Fibroblast of skin of right biceps (primary cell): Measurements from ENCODE around the gene IL16.
"Not testable (repeated sequence)": the region's sequence is repeated elsewhere in the genome, so short reads cannot be mapped to it uniquely, and the experiment has no call there.

Experiments
- DNase-seq: peaks from one replicate; pipeline ENCODE4 v3.0.0-alpha.2; 2013

The IL16 gene

DNA sequence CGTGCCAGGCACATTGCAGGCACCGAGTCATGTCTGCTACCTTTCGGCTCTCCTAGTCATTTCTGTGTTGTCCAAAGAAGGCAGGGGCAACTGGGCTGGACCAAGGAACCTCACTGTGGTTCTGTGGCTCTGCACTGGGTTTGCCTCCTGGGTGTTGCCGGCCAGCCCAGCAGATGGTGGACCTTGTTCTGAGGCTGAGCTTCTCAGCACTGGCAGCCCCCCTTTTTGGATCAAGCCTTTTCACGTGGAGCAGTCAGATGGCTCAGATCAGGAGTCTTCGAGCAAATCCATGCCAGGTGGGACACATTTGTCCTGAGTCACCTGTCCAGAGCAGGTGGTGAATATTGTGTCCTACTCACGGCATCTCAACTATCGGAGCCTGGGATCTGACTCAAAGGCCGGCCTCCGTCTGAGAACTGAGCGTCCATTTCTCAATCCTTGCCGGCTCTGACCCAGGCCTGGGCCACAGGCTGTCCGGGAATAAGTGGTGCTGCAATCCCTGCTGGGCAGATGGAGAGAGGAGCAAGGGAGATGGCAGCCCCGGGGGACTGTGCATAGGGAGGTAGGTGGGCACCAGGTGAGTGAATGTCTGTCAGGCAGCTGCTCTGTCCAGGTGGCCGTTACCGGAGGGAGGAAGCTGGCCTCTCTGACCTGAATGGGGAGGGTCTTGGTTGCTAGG, at the start of gene IL16:
Gene IL16, plus strand, starts transcription at position 304 of the 679 bp plus-strand sequence. CDS start 28,521 bp downstream, outside the sequence.
- no peak for DNase-seq

DNA sequence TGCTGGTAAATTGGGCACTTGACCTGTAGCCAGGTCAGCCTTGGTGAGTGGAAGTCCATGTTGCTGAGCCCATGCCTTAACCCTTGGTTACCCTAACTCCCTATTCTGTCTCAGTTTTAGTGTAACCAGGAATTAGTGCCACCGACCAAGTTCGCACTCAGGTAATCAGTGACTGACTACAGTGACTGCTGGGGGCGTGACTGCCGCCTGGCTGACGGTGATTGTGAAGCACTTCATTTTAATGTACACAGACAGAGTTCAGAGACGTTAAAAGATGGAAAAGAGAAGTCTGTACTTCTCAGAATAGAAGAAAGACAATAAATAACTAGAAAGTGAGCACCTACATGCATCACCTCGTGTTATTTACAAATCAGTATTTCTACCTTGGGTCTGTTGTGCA, 45.3 kb upstream of the IL16 start:
- no peak for DNase-seq

DNA sequence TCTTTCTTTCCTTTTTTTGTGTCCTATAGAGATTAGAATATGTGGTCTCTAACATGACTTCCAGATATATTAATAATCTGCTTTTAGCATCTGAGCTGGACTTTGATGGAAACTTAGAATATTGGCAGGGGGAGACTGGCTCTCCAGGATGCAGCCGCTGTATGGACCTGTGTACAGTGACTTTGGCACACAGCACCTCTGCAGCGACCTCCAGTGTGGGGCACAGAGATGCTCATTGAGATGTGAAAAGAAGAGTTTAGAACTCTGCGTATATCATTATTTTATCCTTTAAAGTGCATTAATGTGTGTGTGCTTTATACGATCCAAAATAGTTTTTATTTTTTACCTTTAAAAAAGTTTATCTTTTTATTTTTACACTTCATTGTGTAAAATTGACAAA, 44.3 kb upstream of the IL16 start:
- DNase-seq = no peak

DNA sequence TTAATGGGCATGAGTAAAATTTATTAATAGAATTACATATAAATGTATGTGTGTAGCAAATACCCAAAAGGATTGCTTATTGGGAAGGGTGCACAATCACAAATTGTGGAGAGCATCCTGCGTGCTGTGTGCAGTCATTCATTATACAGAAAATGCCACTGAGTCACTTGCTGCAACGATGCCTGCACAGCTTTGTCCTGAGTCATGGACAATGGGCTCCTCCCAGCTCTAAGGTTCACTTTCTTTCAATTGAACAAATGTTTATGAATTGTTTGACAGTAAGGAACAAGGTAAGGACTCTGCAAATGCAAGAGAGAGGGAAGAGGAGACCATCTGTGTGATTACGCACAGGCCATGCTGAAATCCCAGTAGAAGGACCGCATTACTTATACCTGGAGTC, 43.9 kb upstream of the IL16 start:
- peak; percentile 48 for DNase-seq

DNA sequence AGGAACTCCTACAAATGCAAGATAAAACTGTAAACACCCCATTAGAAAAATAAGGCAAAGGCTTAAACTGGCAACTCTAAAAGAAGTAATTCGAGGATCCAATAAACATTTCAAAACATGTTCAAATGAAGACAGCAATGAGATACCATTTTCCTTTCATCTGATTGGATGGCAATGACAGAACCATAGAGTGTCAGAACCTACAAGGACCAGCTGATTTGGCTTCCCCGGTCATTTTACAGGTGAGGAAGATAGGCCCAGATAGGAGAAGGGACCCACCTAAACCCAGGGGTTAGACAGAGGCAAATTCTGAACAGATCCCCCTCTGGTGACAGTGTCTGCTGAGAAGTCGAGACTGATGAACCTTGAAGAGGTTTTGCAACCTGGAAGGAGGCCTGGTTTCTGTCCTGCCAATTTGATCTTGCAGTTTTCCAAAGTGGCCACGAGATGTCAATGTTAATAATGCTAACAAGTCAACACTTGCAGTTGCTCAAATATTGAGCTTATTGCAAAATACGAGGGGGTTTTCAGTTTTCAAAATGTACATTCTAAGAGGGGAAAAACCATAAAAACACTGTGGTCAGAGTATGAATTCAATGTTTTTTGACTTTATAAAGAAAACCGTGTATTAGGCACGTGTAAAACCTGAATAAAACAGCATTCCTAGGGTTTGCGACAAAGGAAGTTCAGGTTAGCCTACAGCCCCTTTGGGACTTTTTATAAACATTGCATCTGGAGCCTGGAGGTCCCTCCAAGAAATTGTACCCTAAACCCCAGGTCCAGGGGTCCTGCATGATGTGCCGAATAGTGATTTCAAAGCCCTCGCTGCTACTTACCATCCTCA, 41.1 kb upstream of the IL16 start:
- peak; percentile 66 for DNase-seq

DNA sequence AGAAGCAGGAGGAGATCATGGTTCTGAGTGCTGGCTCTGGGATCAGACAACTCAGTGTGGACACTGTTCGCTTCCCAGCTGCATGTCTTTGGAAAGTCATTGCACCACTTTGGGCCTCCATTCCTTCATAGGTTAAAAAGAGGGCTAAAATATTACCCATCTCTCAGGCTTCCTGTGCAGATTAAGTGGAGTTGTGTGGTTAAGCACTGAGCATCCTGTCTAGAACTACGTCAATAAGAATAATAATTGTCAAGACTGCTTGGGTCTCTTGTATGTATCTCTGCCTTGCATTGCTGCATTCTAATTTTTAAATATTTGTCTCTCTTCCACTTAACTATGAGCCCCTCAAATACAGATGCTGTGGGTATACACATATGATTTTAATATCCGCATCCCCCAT, 40.4 kb upstream of the IL16 start:
- DNase-seq = no peak

DNA sequence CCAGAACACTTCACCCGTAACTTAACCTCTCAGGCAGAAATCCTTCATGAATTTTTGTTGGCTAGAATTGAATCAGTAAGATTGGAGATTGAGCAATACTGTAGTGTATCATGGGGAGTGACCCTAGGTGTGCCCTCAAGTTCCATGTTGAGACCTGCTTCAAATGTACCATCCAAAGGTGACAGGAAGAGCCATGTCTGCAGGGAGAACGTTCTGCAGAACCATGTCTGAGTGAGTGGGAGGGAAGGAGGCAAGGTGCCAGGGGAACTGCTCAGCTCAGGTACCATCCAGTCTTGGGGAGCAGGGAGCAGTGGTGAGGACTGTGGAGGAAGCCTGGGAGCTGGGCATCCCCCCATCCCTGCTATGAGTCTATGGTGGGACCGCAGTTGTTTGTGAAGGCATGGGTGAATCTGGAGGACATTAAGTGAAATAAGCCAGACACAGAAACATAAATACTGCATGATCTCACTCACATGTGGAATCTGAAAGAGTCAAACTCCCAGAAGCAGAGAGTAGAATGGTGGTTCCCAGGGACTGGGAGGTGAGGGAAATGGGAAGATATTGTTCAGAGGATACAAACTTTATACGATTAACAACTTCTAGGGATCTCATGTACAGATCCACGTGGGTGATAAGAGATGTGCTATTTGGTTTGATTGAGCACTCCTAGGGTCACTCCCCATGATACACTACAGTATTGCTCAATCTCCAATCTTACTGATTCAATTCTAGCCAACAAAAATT, 39.3 kb upstream of the IL16 start:
- DNase-seq = peak; percentile 37

DNA sequence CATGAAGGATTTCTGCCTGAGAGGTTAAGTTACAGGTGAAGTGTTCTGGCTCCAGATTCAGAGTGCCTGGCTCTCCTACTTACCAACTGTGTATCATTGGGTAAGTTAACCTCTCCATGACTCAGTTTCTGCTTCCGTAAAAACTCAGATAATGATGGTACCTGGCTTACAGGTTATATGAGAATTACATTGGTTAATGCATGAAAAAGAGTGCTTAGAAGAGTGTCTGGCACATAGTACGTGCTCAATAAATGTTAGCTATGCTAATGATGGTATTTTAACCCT, 38.8 kb upstream of the IL16 start:
- DNase-seq = no peak

DNA sequence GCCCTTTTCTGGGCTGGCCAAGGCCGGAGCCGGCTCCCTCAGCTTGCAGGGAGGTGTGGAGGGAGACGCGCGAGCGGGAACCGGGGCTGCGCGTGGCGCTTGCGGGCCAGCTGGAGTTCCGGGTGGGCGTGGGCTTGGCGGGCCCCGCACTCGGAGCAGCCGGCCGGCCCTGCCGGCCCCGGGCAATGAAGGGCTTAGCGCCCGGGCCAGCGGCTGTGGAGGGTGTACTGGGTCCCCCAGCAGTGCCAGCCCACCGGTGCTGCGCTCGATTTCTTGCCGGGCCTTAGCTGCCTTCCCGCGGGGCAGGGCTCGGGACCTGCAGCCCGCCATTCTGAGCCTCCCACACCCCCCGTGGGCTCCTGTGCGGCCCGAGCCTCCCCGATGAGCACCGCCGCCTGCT, 38.1 kb upstream of the IL16 start:
- not testable (repeated sequence) for DNase-seq

DNA sequence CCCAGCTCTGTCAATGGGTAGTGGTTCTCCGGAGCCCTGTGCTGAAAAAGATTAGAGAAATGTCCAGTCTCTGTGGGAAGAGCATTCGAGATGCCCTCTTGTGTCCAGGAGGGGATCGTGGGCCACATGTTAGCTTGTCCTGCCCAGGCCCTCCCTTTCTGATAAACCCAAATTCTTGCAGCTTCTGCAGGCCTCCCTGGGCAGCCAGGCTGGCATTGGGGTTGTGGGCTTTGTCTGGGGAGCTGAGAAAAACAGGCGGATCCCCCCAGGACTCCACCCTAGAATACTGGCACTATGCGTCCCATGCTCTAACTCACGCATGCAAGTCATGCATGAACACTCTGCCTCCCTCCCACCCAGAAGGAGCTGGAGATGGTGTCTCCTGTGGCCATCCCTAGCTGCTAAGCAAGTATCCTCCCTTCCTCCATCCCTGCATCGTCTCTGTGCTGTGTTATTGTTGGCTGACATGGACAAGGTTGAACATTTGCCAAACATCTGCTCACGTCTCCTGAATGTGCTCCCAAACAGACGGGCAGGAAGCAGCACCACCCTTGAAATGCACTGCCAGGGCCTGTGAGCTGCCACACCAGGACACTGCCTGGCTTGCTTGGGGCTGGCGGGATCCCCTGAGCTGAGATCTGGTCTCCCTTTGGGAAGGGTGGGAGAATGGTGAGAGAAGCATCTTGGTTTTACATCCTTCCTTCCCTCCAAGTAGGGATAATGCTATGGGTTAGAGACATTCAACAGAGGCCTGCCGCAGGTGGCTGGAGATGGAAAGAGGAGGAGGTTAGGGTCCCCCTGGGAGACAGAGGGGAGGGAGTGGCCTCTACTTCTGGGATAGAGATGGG, 36.1 kb upstream of the IL16 start:
- DNase-seq = peak; percentile 89

DNA sequence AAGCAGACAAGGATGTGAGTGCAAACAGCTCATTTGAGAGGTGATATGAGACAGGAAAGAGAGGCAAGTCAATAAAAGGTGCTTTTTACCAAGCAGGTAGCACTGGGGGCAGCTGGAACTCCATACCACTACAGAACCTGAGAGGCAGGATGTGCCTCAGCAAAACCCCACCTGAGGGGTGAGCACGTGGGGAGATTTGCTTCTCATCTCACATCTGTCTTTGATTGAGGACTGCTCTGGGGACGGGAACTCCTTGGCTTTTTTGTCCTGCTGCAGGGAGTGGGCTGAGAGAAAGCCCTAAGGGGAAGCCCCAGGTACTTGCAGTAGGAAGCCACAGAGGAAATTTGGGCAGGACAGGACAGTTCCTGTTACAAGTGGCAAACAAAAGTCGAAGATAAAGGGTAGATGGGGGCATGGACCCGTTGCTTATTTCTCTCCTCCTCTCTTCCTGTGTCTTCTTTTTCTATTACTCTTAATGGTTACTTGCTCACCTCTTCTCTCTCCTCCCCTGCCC, 35.5 kb upstream of the IL16 start:
- DNase-seq = no peak

DNA sequence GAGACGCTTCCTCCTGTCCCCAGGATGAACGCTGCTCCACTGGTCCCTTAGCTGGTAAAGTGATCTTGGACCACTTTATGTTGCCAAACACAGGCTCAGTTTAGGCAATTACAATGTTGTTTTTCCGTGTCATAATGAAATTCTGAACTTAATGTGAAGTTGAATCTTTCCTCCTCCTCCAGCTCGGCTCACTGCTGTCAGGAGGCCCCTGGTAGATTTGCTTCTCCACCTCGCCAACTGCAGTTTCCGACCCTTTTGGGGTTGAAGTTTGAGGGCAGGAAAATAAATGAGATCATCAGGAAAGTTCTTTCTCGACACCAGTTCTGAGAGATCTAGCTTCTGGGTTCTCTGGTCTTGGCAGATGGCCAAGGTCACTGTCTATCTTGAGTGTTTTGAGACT, 34.8 kb upstream of the IL16 start:
- no peak for DNase-seq

DNA sequence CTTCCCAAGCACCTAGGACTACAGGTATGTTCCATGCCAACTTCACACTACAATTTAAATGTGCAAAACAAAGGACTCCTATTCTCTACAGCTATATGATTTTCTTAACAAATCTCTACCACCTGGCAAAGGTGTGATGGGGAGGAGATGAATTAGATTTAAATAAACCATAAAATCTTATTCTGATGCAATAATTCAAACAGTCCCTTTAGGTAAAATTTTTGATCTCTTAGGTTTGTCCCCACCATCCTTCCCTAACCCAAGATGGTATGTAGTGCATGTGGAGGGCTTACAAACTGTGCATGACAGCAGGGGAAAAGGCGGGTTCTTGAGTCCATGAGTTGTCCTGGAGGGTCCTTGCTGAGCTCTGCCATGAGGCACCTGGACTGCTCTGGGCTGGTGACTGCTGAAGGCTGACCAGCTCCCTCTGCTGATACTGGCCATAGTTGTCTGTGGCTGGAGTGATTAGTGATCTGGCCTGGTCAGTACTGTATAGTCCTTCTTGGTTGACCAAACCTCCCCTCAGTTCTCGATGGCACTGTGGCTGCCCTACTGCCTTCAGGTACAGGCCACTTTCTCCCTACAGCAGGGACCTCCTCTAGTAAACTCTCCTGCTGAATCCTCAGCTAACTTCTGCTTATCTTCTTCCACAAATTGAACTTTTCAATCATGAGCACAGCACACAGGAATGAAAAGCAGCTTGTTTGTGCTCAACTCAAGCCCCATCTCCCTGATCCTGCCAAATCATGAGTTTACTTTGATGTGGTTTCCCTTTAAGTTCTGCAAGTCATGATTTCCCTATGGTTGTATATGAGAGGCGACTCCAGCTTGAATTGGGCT, 32.5 kb upstream of the IL16 start:
- DNase-seq = peak; percentile 90

DNA sequence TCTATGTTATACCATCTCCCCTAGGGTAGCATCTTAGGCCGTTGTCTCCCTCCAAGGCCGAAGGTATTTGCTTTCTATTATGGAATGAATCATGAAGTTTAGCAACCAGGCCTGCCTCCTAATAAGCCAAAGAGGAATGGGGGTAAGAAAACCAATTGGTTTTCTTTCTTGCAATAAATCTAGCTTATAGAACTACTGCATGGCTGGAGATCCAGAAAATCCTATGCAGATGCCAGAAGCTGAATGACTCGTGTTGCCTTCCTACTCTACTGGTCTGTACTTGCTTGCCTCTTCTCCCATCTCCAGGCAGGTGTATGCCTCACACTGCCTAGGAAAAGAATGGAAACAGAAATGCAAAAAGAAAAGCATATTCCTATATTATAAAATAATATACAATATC, 31.1 kb upstream of the IL16 start:
- peak; percentile 52 for DNase-seq

DNA sequence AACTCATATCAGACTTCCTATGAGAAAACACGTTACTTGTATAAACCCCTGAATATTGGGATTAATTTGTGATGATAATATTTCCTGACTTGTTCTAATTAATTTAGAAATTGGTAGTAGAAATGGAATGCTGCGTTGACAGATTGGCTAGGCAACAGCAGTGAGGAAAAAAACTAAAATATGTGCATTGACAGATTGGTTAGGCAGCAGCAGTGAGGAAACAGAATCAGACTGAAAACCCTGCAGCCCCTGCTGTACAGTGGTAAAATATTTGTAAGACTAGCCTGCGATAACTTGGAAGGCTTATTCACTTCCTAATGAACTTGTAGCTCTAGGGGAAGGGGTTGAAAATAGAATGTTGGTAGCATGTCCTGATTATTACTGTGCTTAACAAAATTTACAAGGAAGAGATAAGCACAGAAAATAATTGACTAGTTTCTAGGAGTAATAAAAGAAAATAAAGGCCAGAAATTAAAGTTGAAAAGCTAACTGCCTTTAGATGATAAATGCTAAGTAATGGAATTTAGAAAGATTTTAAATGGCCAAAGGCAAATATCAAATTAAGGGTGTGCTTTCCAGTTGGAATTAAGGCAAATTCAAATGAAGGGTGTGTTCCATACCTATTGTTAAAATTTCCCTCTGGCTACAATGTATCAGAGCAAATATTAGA, 29.9 kb upstream of the IL16 start:
- DNase-seq = peak; percentile 51

DNA sequence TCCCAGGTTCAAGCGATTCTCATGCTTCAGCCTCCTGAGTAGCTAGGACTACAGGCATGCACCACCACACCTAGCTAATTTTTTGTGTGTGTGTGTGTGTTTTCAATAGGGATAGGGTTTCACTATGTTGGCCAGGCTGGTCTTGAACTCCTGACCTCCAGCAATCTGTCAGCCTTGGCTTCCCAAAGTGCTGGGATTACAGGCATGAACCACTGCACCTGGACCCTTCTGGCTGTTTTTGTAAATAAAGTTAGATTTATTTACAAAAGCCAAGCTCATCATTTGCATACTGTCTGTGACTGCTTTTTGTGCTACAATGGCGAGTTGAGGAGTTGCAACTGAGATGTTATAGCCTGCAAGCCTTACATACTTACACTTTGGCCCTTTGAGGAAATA, 28.6 kb upstream of the IL16 start:
- DNase-seq = no peak

DNA sequence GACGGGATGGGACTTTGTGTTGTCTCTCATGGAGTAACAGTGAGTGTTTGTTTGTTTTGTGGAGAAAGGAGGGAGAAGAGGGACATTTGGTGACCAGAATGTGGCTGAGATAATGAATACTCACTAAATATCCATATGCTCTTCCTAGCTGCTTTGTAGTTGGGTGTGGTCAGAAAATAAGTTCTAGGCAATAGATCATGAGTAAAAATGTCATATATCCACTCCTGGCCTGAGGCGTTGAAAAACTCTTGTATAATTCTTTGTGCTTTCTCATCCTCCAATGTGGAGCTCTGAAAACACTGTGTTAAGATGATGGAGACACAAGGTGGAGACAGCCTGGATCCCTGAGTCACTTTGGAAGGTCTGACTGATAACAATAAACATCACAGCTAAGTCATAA, 28.0 kb upstream of the IL16 start:
- no peak for DNase-seq

DNA sequence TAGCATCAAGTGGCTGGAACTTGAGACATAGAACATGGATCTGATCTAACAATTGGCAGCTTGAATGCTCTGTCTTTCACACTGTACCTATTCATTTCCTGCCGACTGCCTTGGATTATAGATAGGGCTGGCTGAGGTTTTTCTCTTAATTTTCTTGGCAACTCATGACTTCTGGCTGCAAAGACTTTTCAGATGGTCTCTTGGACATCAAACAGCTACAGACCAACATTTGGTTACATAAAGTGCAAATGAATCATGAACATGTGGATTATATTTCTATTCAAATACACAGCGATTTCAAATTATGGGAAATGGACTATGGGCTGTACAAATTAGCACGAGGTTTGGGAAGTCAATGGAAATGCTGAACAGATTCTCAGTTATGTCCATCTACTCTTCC, 26.2 kb upstream of the IL16 start:
- peak; percentile 18 for DNase-seq

DNA sequence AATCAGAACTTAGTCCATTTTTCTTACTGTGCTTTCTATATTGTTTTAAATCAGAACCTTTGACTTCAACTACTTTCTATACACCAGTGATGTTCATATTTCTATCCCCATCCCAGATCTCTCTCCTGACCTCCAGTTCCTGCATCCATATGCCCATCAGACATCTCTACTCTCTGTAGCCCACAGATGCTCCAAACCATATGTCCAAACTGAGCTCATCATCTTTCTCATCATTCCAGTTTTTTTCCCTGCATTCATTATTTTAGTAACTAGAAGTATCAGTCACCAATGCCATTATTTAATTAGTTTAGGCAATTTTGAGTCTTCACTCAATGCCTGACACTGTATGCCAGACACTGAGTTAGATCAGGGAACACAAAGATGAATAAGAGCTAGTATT, 25.4 kb upstream of the IL16 start:
- DNase-seq = no peak

DNA sequence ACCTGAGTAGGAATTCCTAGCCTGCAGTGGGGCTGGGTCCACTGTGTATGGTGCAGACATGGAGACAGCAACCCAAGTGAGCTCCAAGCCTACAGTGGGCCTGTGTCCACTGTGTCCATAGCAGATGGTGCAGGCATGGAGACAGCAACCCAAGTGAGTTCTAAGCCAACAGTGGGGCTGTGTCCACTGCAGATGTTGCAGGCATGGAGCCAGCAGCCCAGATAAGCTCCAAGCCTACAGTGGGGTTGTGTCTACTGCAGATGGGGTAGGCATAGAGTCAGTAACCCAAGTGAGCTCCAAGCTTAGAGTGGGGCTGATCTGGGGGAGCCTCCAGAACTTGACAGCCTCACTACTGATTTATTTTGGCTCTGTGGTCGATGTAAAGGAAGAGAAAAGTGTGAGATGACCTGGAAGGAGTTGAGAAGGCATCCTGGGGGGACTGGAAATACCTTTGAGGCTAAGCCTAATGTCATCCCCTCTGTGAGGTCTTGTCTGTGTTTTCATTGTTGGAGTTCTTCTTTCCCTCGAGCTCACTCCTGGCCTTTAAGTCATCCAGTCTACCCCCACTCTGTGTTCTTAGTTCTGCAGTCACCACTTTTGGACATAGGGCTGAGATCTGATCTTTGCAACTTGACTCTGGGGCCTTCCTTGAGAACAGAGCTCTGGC, 22.4 kb upstream of the IL16 start:
- no peak for DNase-seq
